GM12878 (cell line): ENCODE data around the gene CREB3L1. TPM values are rescaled to one million over a fixed set of nuclear protein-coding genes. Genes with fewer than 3 reads are reported as not detected.

Source experiments
- ATAC-seq: fragments of 200-7000 bp; cut with Tn5 transposase; 3 replicates; pipeline ENCODE4 v1.9.1; 2020; ENCODE audit warnings: mild to moderate bottlenecking, moderate library complexity
- BruUV-seq: library from RNA; stranded (reverse); fragments of 400-500 nt; replicated peaks from 2 replicates; lab custom pipeline; 2021; lab: Mats Ljungman, UMichigan
- CTCF ChIA-PET: fragments of 300-600 bp; sonication (Branson Sonifier 250); formaldehyde crosslinking; extraction: SDS; loops from one replicate; lab custom pipeline; 2021; ENCODE audit warnings: inconsistent platforms; lab: Yijun Ruan, JAX
- POLR2A ChIA-PET: fragments of 350-600 bp; formaldehyde crosslinking; extraction: SDS; loops from one replicate; lab custom pipeline; 2021; ENCODE audit warnings: inconsistent platforms; lab: Charles Lee
- RAD21 ChIA-PET: fragments of 300-600 bp; sonication (Branson Sonifier 250); formaldehyde crosslinking; loops from one replicate; lab custom pipeline; 2023; ENCODE audit warnings: antibody characterized with exemption; ENCODE audit not compliant: unreplicated experiment; lab: Charles Lee
- SMC1A ChIA-PET: fragments of 300-600 bp; sonication (Branson Sonifier 250); formaldehyde crosslinking; loops from one replicate; lab custom pipeline; 2023; ENCODE audit not compliant: unreplicated experiment, uncharacterized antibody; lab: Charles Lee
- DNase-seq: peaks from one replicate; pipeline ENCODE4 v3.0.0-alpha.2; 2011; ENCODE audit warnings: low read depth, low spot score
- FAIRE-seq: peaks from 3 replicates; lab custom pipeline; 2011; peaks lifted over from hg19 to GRCh38; lab: Jason Lieb, UNC
- H2AFZ ChIP-seq: 2 replicates; pipeline ENCODE4 v1.6.0; 2011; ENCODE audit warnings: low read depth, low read length, control low read depth; ENCODE audit not compliant: control insufficient read depth
- H3K27ac ChIP-seq: 2 replicates; pipeline ENCODE4 v1.5.1; 2011; ENCODE audit warnings: control low read depth; ENCODE audit not compliant: control insufficient read depth, insufficient read depth
- H3K27me3 ChIP-seq, 2 experiments: replicated peaks in 1 of 2; 2 replicates each; pipeline versions ENCODE4 v1.6.0 to v1.6.1; 2011; ENCODE audit warnings: low read length in 1 of 2; ENCODE audit not compliant: control insufficient read depth in 2 of 2, insufficient read depth in 2 of 2
- H3K36me3 ChIP-seq, 2 experiments: 2 replicates each; pipeline ENCODE4 v1.5.1; 2011; ENCODE audit warnings: low read length in 1 of 2; ENCODE audit not compliant: control insufficient read depth in 2 of 2, insufficient read depth in 2 of 2
- H3K4me1 ChIP-seq: 2 replicates; pipeline ENCODE4 v1.6.1; 2011; ENCODE audit warnings: mild to moderate bottlenecking, low read length, moderate library complexity, mixed read lengths; ENCODE audit not compliant: control insufficient read depth, insufficient read depth
- H3K4me2 ChIP-seq: 2 replicates; pipeline ENCODE4 v1.6.0; 2011; ENCODE audit warnings: control low read depth; ENCODE audit not compliant: control insufficient read depth, insufficient read depth
- H3K4me3 ChIP-seq: fragments of 200-600 bp; sonication (generic); 2 replicates; pipeline ENCODE4 v1.5.1; 2016
- H3K79me2 ChIP-seq: 2 replicates; pipeline ENCODE4 v1.6.0; 2011; ENCODE audit warnings: low read length; ENCODE audit not compliant: control insufficient read depth, insufficient read depth
- H3K9ac ChIP-seq: 2 replicates; pipeline ENCODE4 v1.8.0; 2011; ENCODE audit warnings: low read length, control low read depth, mixed read lengths; ENCODE audit not compliant: control insufficient read depth, insufficient read depth
- H3K9me3 ChIP-seq: replicated peaks from 3 replicates; pipeline ENCODE4 v1.5.1; 2011; ENCODE audit warnings: mild to moderate bottlenecking, low read length; ENCODE audit not compliant: control insufficient read depth, insufficient read depth
- H4K20me1 ChIP-seq: 2 replicates; pipeline ENCODE4 v1.6.0; 2011; ENCODE audit not compliant: control insufficient read depth, insufficient read depth
- BCL3 ChIP-seq: IDR thresholded peaks from 2 replicates; pipeline ENCODE4 v1.6.1; 2011; ENCODE audit warnings: borderline replicate concordance, low read depth, mild to moderate bottlenecking, moderate library complexity, low read length; ENCODE audit not compliant: insufficient read depth, poor library complexity, severe bottlenecking
- IRF3 ChIP-seq: fragments of 450-650 bp; IDR thresholded peaks from 2 replicates; pipeline ENCODE4 v1.6.1; 2014; ENCODE audit warnings: mild to moderate bottlenecking
- MAX ChIP-seq: IDR thresholded peaks from 2 replicates; pipeline ENCODE4 v1.6.1; 2012; ENCODE audit warnings: low read depth, low read length, improper control_type of control experiment
- RELA ChIP-seq: fragments of 450-650 bp; IDR thresholded peaks from 2 replicates; pipeline ENCODE4 v1.8.0; 2014; ENCODE audit warnings: borderline replicate concordance; ENCODE audit not compliant: partially characterized antibody
- SMC3 ChIP-seq: IDR thresholded peaks from 2 replicates; pipeline ENCODE4 v1.6.1; 2011; ENCODE audit warnings: low read length, improper control_type of control experiment, borderline replicate concordance
- WGBS: methylation state at CpG from one replicate; pipeline ENCODE4 v1.1.6; 2016; ENCODE audit warnings: low lambda C conversion rate; ENCODE audit not compliant: insufficient replicate concordance, insufficient coverage; ENCODE audit errors: missing lambda C conversion rate; 5-methylcytosine and 5-hydroxymethylcytosine counted together
- in situ Hi-C: fragments of 300-500 bp; cut with MboI; formaldehyde crosslinking; loops from 9 replicates; pipeline ENCODE4 v1.14.3; 2018; ENCODE audit warnings: mixed read lengths
- intact Hi-C: fragments of 100-400 bp; cut with micrococcal nuclease; formaldehyde crosslinking; loops from one replicate; pipeline ENCODE4 v1.14.2; 2022; ENCODE audit not compliant: unreplicated experiment
- polyA plus RNA-seq, 11 experiments: library from polyadenylated mRNA; depleted of rRNA in 4 of 11; unstranded in 6 of 11; stranded (reverse) in 5 of 11; fragments of >200 nt; fragmentation: Nextera tagmentation in 4 of 11; fragmentation: Illumina TruSeq in 1 of 11; extraction: Ambion mirVana in 4 of 11; extraction: Trizol in 1 of 11; gene quantifications; 1 replicate in 1 of 11; 2 replicates in 10 of 11; pipeline versions ENCODE4 v1.2.1 to v1.2.3, GENCODE V29; 2011 to 2016; ENCODE audit warnings: inconsistent platforms in 2 of 11, missing spikeins in 2 of 11, low read depth in 1 of 11
- total RNA-seq, 4 experiments: library from RNA; depleted of rRNA in 3 of 4; stranded (reverse); fragments of >200 nt in 3 of 4; fragmentation: Illumina TruSeq in 1 of 4; extraction: Trizol in 1 of 4; gene quantifications; 2 replicates each; pipeline versions ENCODE4 v1.2.1 to v1.2.3, GENCODE V29; 2013 to 2021

CREB3L1 gene
- total and polyA plus RNA-seq, 10 of the 15 experiments (the other 5 are each of a cell fraction or from before 2014, with no cell fraction given): 0.03 to 1.4 (median 0.22) TPM

DNA sequence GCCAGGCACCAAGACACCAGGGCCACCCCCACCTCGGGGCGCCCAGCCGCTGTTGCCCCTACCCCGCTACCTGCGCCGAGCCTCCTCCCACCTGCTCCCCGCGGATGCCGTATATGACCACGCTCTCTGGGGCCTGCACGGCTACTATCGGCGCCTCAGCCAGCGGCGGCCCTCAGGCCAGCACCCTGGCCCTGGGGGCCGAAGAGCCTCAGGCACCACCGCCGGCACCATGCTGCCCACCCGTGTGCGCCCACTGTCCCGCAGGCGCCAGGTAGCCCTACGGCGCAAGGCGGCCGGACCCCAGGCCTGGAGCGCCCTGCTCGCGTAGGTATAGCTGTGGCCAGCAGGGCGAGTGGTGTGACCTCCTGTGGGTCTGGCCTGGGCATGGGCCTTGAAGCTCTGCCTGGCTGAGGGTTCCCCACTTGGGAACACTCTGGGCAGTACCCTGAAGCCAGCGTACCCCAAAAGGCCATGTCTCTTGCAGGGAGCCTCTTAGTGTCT lies 89.2 kb downstream of the CREB3L1 start:
- SMC1A ChIA-PET: interaction anchor here (5.5 kb wide), 1 partner anchor 15 kb away, joined by 32 read pairs; no protein-coding TSS in a partner anchor
- RAD21 ChIA-PET: no interaction called here
- Histone ChIP-seq H3K36me3 (peaks cover 9 to 24% of the 10 kb centered on the region in 2 experiments; a peak in 3 of 4 replicates), H3K9ac (no peak overlapping the region), H3K79me2 (peaks cover 14% of the 10 kb centered on the region), H3K4me2 (no peak overlapping the region), H3K9me3 (no peaks in the 10 kb centered on the region), H3K4me1 (peaks cover 13% of the 10 kb centered on the region), H4K20me1 (no peaks in the 10 kb centered on the region), H3K27ac (no peak overlapping the region), H2AFZ (no peak overlapping the region), H3K4me3 (no peak overlapping the region), H3K27me3 (no peaks in the 10 kb centered on the region)
- POLR2A ChIA-PET: interaction anchor here (1.2 kb wide), 1 partner anchor 15 kb away, joined by 3 read pairs; no protein-coding TSS in a partner anchor
- in situ Hi-C loops (no loop called here), intact Hi-C loops (loop anchor here (1.0 to 5.0 kb wide), 2 partner anchors 19 to 129 kb away; partner anchors contain the start of gene DGKZ)
- ATAC-seq (no peak), DNase-seq (no peak), FAIRE-seq (no peak)
- CTCF ChIA-PET: interaction anchor here (0.8 to 15.2 kb wide), 3 partner anchors 11 to 17 kb away, joined by 3 to 423 read pairs (median 3); partner anchors contain the start of gene DGKZ
- BruUV-seq: no TSS peak
- TF ChIP-seq MAX: no peak
- TF ChIP-seq RELA: no peak
- no peak for TF ChIP-seq BCL3
- TF ChIP-seq SMC3: no peak
- TF ChIP-seq IRF3: no peak
- 97% methylated on average over 31 of the region's 31 CpGs for WGBS
